ENCODE measurements around the gene CST3.

Gene CST3

GRCh38 chr20:23595941-23596340 is 41.8 kb downstream of the CST3 start:
- DNase-seq, result no peak

GRCh38 chr20:23588434-23589403 is 49.0 kb downstream of the CST3 start:
- no peak for DNase-seq

GRCh38 chr20:23587631-23588030 is 50.1 kb downstream of the CST3 start:
- no peak for DNase-seq

GRCh38 chr20:23586735-23587525 is 50.8 kb downstream of the CST3 start:
- no peak for DNase-seq

- no peak for DNase-seq
These were observed 51.7 kb downstream of the CST3 start for GRCh38 chr20:23585808-23586734.

- DNase-seq, result no peak
These were observed 52.3 kb downstream of the CST3 start for GRCh38 chr20:23585449-23585807.

- DNase-seq, result no peak
These were observed 53.1 kb downstream of the CST3 start for GRCh38 chr20:23584434-23585199.
